NCI-H524 treated with DMSO at 0.1 percent for 48 hours (cell line): Measurements from ENCODE around the gene NTRK3.

Source experiments
- DNase-seq: peaks from one replicate; lab custom pipeline; 2025; lab: John Stamatoyannopoulos, UW

NTRK3 gene

GRCh38 chr15:88230823-88231222 is 25.7 kb downstream of the NTRK3 start:
- no peak for DNase-seq

- no peak for DNase-seq
Measured at GRCh38 chr15:88225461-88225860, 31.1 kb downstream of the NTRK3 start.

GRCh38 chr15:88223084-88223483 is 33.5 kb downstream of the NTRK3 start:
- no peak for DNase-seq

GRCh38 chr15:88221836-88222235 is 34.7 kb downstream of the NTRK3 start:
- DNase-seq: no peak

GRCh38 chr15:88220443-88221335 is 35.9 kb downstream of the NTRK3 start:
- DNase-seq: no peak

GRCh38 chr15:88219623-88220022 is 36.9 kb downstream of the NTRK3 start:
- no peak for DNase-seq

- DNase-seq: peak; percentile 60
Measured at GRCh38 chr15:88218557-88219221, 37.9 kb downstream of the NTRK3 start.

GRCh38 chr15:88215066-88215648 is 41.4 kb downstream of the NTRK3 start:
- DNase-seq: no peak

- DNase-seq: no peak
Measured at GRCh38 chr15:88209111-88209510, 47.4 kb downstream of the NTRK3 start.

- no peak for DNase-seq
Measured at GRCh38 chr15:88208396-88208795, 48.1 kb downstream of the NTRK3 start.

GRCh38 chr15:88207565-88207964 is 49.0 kb downstream of the NTRK3 start:
- DNase-seq: no peak

- no peak for DNase-seq
Measured at GRCh38 chr15:88204584-88204983, 52.0 kb downstream of the NTRK3 start.

GRCh38 chr15:88202231-88202630 is 54.3 kb downstream of the NTRK3 start:
- no peak for DNase-seq

- no peak for DNase-seq
Measured at GRCh38 chr15:88201207-88201606, 55.3 kb downstream of the NTRK3 start.

- DNase-seq: no peak
Measured at GRCh38 chr15:88196961-88197360, 59.6 kb downstream of the NTRK3 start.

GRCh38 chr15:88194162-88194561 is 62.4 kb downstream of the NTRK3 start:
- no peak for DNase-seq

GRCh38 chr15:88193415-88193814 is 63.1 kb downstream of the NTRK3 start:
- no peak for DNase-seq

- no peak for DNase-seq
Measured at GRCh38 chr15:88191812-88192165, 64.8 kb downstream of the NTRK3 start.

GRCh38 chr15:88190232-88190631 is 66.3 kb downstream of the NTRK3 start:
- DNase-seq: no peak

GRCh38 chr15:88188300-88188699 is 68.2 kb downstream of the NTRK3 start:
- no peak for DNase-seq

- DNase-seq: no peak
Measured at GRCh38 chr15:88187195-88187594, 69.3 kb downstream of the NTRK3 start.

- DNase-seq: no peak
Measured at GRCh38 chr15:88185584-88185983, 71.0 kb downstream of the NTRK3 start.

GRCh38 chr15:88181613-88182012 is 74.9 kb downstream of the NTRK3 start:
- no peak for DNase-seq
